ENCODE results near the gene COL23A1. TPM values are rescaled to one million over a fixed set of nuclear protein-coding genes. Genes with fewer than 3 reads are reported as not detected.

Gene COL23A1
- total RNA-seq, 1 donor from 2014 or later = 0.12 TPM

DNA sequence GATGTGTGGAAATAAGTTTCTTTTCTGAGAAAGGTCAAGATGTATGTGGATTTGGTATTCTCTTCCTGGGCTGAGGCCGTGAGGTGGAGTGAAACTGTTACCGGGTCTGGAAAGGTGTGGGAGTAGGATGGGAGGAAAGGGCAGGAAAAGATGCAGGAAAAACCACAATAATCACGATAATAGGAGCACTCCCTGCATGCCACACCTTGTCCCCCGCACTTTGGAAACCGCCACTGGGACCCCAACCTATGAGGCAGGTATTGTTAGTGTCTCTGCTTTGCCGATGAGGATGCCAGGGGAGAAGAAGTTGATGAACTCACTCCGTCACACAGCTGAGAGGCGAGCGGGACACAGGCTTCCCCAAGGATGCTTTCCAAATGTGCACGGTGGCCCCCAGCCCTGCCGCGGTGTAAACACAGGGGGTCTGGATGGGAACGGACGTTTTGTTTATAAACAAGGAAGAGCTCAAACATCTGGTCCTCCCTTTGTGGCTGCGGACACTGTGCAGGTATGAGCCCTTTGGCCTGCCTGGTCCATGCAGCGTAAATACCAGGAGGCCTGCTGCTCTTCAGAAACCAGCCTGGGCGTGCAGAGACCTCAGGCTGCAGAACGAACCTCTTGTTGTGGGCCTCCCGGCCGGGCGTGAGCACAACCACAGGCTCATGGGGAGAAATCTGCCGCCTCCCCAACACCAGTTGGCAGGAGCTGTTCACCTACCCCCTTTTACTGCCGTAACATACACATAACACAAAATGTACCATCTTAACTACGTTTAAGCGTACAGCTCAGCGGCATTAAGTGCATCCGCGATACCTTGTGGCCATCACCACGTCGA lies 126.7 kb downstream of the COL23A1 start:
- Mint-ChIP-seq H3K9me3 (ENCODE audit: low read depth) (no peaks in the 10 kb centered on the region), H3K27me3 (ENCODE audit: low read depth) (peaks cover 2% of the 10 kb centered on the region), H3K4me3 (ENCODE audit: unreplicated experiment) (no peak overlapping the region), H3K4me1 (ENCODE audit: low read depth) (peaks cover 11% of the 10 kb centered on the region), H3K27ac (ENCODE audit: unreplicated experiment) (no peak overlapping the region), H3K36me3 (ENCODE audit: low read depth) (no peaks in the 10 kb centered on the region)
- no peak for DNase-seq (ENCODE audit: low spot score)
- TF ChIP-seq, protein P1, sequence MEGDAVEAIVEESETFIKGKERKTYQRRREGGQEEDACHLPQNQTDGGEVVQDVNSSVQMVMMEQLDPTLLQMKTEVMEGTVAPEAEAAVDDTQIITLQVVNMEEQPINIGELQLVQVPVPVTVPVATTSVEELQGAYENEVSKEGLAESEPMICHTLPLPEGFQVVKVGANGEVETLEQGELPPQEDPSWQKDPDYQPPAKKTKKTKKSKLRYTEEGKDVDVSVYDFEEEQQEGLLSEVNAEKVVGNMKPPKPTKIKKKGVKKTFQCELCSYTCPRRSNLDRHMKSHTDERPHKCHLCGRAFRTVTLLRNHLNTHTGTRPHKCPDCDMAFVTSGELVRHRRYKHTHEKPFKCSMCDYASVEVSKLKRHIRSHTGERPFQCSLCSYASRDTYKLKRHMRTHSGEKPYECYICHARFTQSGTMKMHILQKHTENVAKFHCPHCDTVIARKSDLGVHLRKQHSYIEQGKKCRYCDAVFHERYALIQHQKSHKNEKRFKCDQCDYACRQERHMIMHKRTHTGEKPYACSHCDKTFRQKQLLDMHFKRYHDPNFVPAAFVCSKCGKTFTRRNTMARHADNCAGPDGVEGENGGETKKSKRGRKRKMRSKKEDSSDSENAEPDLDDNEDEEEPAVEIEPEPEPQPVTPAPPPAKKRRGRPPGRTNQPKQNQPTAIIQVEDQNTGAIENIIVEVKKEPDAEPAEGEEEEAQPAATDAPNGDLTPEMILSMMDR (IDR thresholded peaks at IDR 0.05) = no peak

DNA sequence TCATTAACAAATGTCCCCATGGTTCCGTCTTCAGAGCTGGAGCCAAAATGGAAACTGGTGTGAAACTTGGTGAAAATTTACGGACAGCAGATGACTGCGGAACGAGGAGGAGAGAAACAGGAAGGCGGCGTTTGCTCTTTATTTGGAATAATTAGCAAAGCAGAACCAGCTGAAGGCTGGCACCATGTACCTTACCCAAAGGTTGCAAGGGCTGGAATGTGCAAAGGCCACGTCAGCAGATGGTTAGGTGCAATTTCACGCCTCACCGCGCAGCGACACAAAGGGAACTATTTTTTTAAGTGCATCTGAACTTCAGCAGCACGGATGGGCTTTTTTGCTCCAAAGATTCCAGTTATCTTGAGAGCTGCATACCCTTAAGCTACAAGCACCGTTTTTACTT lies 127.4 kb downstream of the COL23A1 start:
- Mint-ChIP-seq H3K4me3 (ENCODE audit: unreplicated experiment) (no peak overlapping the region), H3K9me3 (ENCODE audit: low read depth) (no peaks in the 10 kb centered on the region), H3K4me1 (ENCODE audit: low read depth) (peaks cover 6% of the 10 kb centered on the region), H3K27me3 (ENCODE audit: low read depth) (peaks cover 3% of the 10 kb centered on the region), H3K27ac (ENCODE audit: unreplicated experiment) (no peak overlapping the region), H3K36me3 (ENCODE audit: low read depth) (no peaks in the 10 kb centered on the region)
- TF ChIP-seq, protein P1 (IDR thresholded peaks at IDR 0.05) = no peak
- no peak for DNase-seq (ENCODE audit: low spot score)

DNA sequence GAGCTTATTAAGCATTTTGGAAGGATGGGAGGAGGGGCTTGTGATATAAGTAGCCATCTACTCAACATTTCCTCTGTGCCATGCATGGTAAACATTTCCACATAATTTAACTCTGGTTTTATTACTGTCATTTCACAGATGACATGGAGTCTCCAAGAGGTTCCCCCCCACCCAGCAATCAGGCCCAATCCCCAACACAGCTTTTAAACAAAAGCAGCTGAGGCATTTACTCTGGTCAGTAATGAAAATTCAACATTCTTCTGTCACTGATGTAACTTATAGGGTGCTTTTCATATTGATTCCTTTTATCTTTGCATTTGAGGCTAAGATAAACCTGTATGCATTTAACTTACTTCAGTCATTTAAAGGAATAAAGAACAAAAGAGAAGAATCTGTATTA lies 128.1 kb downstream of the COL23A1 start:
- no peak overlapping the region for H3K27ac Mint-ChIP-seq (ENCODE audit: unreplicated experiment)
- TF ChIP-seq, protein P1 (IDR thresholded peaks at IDR 0.05) = no peak
- no peaks in the 10 kb centered on the region for H3K4me1 Mint-ChIP-seq (ENCODE audit: low read depth)
- no peaks in the 10 kb centered on the region for H3K9me3 Mint-ChIP-seq (ENCODE audit: low read depth)
- peaks cover 3% of the 10 kb centered on the region for H3K27me3 Mint-ChIP-seq (ENCODE audit: low read depth)
- no peaks in the 10 kb centered on the region for H3K36me3 Mint-ChIP-seq (ENCODE audit: low read depth)
- no peak for DNase-seq (ENCODE audit: low spot score)
- H3K4me3 Mint-ChIP-seq (ENCODE audit: unreplicated experiment) = no peak overlapping the region

DNA sequence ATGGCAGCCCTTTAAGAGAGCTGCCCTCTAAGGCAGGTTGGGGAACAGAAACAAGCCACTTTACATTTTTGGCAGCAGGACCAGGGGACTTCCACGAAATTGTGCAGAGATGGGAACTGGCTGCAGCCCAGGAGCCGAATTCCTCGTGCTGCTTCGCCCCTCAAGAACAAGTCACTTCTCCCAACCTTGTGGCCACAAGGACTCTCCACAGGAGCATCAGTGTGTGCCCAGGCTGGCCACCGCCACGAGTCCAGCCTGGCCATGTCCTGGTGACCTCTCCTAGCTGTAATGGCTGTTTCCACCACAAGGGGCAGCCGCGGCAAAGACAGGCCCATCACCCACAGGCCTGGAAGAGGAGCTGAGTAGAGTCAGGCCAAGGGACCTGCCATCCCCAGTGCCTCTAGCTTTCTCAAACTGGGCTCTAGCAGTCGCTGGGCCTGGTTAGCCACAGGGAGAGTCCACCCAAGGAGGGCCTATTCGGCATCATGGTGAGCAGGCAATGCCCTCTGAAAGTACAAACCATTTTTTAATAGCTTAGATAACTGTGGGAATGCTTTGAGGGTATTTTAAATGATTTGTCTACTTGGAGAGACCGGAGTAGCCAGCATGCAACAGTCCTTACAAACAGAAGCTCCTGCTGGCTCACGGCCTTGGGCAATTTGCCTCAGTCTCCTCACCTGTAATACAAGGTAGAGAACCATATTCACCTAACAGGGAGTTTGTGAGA lies 129.0 kb downstream of the COL23A1 start:
- TF ChIP-seq, protein P1 (IDR thresholded peaks at IDR 0.05) = peak; percentile 79
- H3K9me3 Mint-ChIP-seq (ENCODE audit: low read depth) = no peaks in the 10 kb centered on the region
- peaks cover 3% of the 10 kb centered on the region for H3K27me3 Mint-ChIP-seq (ENCODE audit: low read depth)
- no peak overlapping the region for H3K4me3 Mint-ChIP-seq (ENCODE audit: unreplicated experiment)
- DNase-seq (ENCODE audit: low spot score) = no peak
- no peak overlapping the region for H3K27ac Mint-ChIP-seq (ENCODE audit: unreplicated experiment)
- H3K36me3 Mint-ChIP-seq (ENCODE audit: low read depth) = no peaks in the 10 kb centered on the region
- no peaks in the 10 kb centered on the region for H3K4me1 Mint-ChIP-seq (ENCODE audit: low read depth)

DNA sequence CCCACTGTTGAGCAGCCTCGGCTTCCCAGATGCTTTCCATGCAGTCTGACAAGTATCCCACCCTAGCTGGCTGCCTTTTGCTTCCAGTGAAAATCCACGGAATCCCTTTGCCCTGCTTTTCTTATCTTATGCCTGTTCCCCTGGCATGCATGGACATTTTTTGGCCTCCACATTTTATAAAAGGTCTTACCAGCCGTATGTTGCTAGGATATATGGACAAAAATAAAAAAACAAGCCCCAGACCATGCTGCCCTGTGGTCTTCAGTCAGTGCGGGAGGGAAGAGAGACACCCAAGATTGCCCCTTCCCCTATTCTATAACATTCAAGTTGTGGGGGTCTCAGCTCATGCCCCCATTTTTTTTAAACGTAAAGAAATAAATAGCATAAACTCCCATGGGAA lies 129.6 kb downstream of the COL23A1 start:
- TF ChIP-seq, protein P1 (IDR thresholded peaks at IDR 0.05) = no peak
- Mint-ChIP-seq H3K27me3 (ENCODE audit: low read depth) (peaks cover 3% of the 10 kb centered on the region), H3K36me3 (ENCODE audit: low read depth) (no peaks in the 10 kb centered on the region), H3K27ac (ENCODE audit: unreplicated experiment) (no peak overlapping the region), H3K4me3 (ENCODE audit: unreplicated experiment) (no peak overlapping the region), H3K4me1 (ENCODE audit: low read depth) (no peaks in the 10 kb centered on the region), H3K9me3 (ENCODE audit: low read depth) (no peaks in the 10 kb centered on the region)
- no peak for DNase-seq (ENCODE audit: low spot score)

All from chondrocyte (in vitro differentiated cells).